T-cell (primary cell): ENCODE data around the gene KRTAP19-1. TPM values are rescaled to one million over a fixed set of nuclear protein-coding genes. Genes with fewer than 3 reads are reported as not detected.

ENCODE experiments used
- ATAC-seq, 4 experiments: fragments of 200-7000 bp in 3 of 4; fragments of 150-1000 bp in 1 of 4; cut with Tn5 transposase; replicated peaks in 1 of 4; 1 replicate in 3 of 4; 2 replicates in 1 of 4; pipeline ENCODE4 v1.10.0; 2021; ENCODE audit warnings: moderate library complexity in 3 of 4, mild to moderate bottlenecking in 2 of 4, moderate number of reproducible peaks in 1 of 4
- CTCF ChIA-PET, 2 donors: fragments of 300-600 bp; sonication (Branson Sonifier 250); formaldehyde crosslinking; loops; one replicate each; lab custom pipeline; 2022; ENCODE audit warnings: antibody characterized with exemption in 2 of 2; lab: Charles Lee
- POLR2A ChIA-PET, 2 donors: fragments of 300-600 bp; sonication (Branson Sonifier 250); formaldehyde crosslinking; loops; one replicate each; lab custom pipeline; 2022; ENCODE audit warnings: antibody characterized with exemption in 2 of 2; lab: Charles Lee
- DNase-seq, 35 experiments: peaks; one replicate each; pipeline versions ENCODE4 v3.0.0 to v3.0.0-alpha.2; 2013 to 2023
- H3K27ac ChIP-seq: one replicate; pipeline ENCODE4 v1.5.1; 2013; ENCODE audit warnings: low read length
- H3K27me3 ChIP-seq, 2 experiments: replicated peaks in 1 of 2; 1 replicate in 1 of 2; 2 replicates in 1 of 2; pipeline versions ENCODE4 v1.6.1 to v1.7.0; 2013; ENCODE audit warnings: low read length in 1 of 2, mixed read lengths in 1 of 2; ENCODE audit not compliant: control insufficient read depth in 2 of 2, insufficient read depth in 2 of 2; ENCODE audit errors: extremely low read depth in 1 of 2
- H3K36me3 ChIP-seq, 2 donors: 1 replicate in 1 of 2; 2 replicates in 1 of 2; pipeline versions ENCODE4 v1.6.1 to v1.7.0; 2013; ENCODE audit warnings: low read length in 1 of 2; ENCODE audit not compliant: control insufficient read depth in 2 of 2, insufficient read depth in 1 of 2; ENCODE audit errors: extremely low read depth in 1 of 2
- H3K4me1 ChIP-seq, 2 experiments: 1 replicate in 1 of 2; 2 replicates in 1 of 2; pipeline versions ENCODE4 v1.6.1 to v1.7.0; 2013; ENCODE audit warnings: low read length in 2 of 2, mixed read lengths in 1 of 2; ENCODE audit not compliant: insufficient read depth in 2 of 2, control insufficient read depth in 1 of 2; ENCODE audit errors: extremely low read depth in 1 of 2
- H3K4me3 ChIP-seq, 2 donors: 1 replicate in 1 of 2; 2 replicates in 1 of 2; pipeline versions ENCODE4 v1.5.1 to v1.7.0; 2013; ENCODE audit warnings: mild to moderate bottlenecking in 2 of 2, low read length in 1 of 2, moderate library complexity in 1 of 2; ENCODE audit not compliant: control insufficient read depth in 1 of 2; ENCODE audit errors: extremely low read depth in 1 of 2
- H3K9me3 ChIP-seq: 2 replicates; pipeline ENCODE4 v1.7.0; 2013
- H3K27ac Mint-ChIP-seq, 2 donors: one replicate each; pipeline ENCODE4 v1.8.0; 2020 to 2021; ENCODE audit warnings: mild to moderate bottlenecking in 2 of 2, mixed read lengths in 2 of 2
- H3K27me3 Mint-ChIP-seq, 2 donors: one replicate each; pipeline ENCODE4 v1.8.0; 2021 to 2022; ENCODE audit warnings: mixed read lengths in 2 of 2
- H3K36me3 Mint-ChIP-seq: one replicate; pipeline ENCODE4 v1.8.0; 2021; ENCODE audit warnings: mixed read lengths
- H3K4me1 Mint-ChIP-seq, 3 donors: one replicate each; pipeline ENCODE4 v1.8.0; 2020 to 2022; ENCODE audit warnings: mixed read lengths in 3 of 3, mild to moderate bottlenecking in 1 of 3
- H3K4me3 Mint-ChIP-seq, 3 donors: one replicate each; pipeline ENCODE4 v1.8.0; 2020 to 2022; ENCODE audit warnings: mild to moderate bottlenecking in 3 of 3, mixed read lengths in 3 of 3, moderate library complexity in 3 of 3
- H3K9me3 Mint-ChIP-seq, 3 donors: one replicate each; pipeline ENCODE4 v1.8.0; 2020 to 2022; ENCODE audit warnings: mixed read lengths in 3 of 3
- WGBS: methylation state at CpG from one replicate; pipeline ENCODE4 v1.1.5; 2013; ENCODE audit warnings: missing lambda C conversion rate; ENCODE audit not compliant: insufficient coverage; 5-methylcytosine and 5-hydroxymethylcytosine counted together
- total RNA-seq, 35 experiments: library from RNA in 6 of 35; stranded (reverse) in 6 of 35; fragments of 120-200 nt in 1 of 35; gene quantifications; one replicate each; pipeline versions ENCODE4 v1.2.1 to v1.2.4 and lab custom pipeline; 2013 to 2026

Gene KRTAP19-1
- total RNA-seq, 5 donors from 2014 or later (not counting 1 experiment from before 2014, with no cell fraction given), result not detected

GRCh38 chr21:30491963-30492428 lies 11.8 kb upstream of the KRTAP19-1 start, which contains the start of gene KRTAP19-3:
TSS of gene KRTAP19-3 (minus strand) at chr21:30492013. CDS start at chr21:30491957, 56 bp downstream.
- H3K4me1 Mint-ChIP-seq, result no peaks in the 10 kb centered on the region

DNA sequence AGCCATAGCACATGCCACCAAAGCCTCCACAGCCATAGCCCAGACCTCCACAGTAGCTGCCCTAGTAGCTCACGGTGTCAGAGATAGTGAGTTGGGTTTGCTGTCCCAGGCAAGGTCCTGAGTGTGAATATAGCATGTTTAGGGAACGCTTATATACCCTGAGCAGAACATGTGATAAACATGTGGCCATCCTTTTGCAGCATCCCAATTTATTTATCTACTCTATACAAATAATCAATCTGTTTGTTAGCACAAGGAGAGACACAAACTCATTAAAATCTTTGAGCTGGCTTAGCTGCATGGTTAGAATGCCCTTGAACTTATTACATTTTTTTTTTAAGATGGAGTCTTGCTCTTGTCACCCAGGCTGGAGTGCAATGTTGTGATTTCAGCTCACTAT lies 7.2 kb upstream of the KRTAP19-1 start, which contains the start of gene KRTAP19-2:
KRTAP19-2 (minus strand) TSS at position 101 of the 400 bp plus-strand sequence; CDS start at position 13, 88 bp downstream.
- Histone ChIP-seq H3K36me3 (no peaks in the 10 kb centered on the region), H3K9me3 (no peaks in the 10 kb centered on the region), H3K27me3 (no peaks in the 10 kb centered on the region), H3K27ac (no peak within 1 kb of the TSS), H3K4me1 (no peaks in the 10 kb centered on the region), H3K4me3 (no peak within 1 kb of the TSS)
- DNase-seq, result no peak
- Mint-ChIP-seq H3K4me3 (no peak within 1 kb of the TSS), H3K27ac (no peak within 1 kb of the TSS), H3K36me3 (no peaks in the 10 kb centered on the region), H3K27me3 (no peaks in the 10 kb centered on the region), H3K9me3 (peaks cover 11 to 17% (median 15%) of the 10 kb centered on the region in 3 donors), H3K4me1 (no peaks in the 10 kb centered on the region)
- no peak for ATAC-seq
- WGBS, result no CpG with 5 or more reads among the region's 2 CpGs
- ChIA-PET CTCF (no interaction called here), POLR2A (interaction anchor here in 1 of 2 donors (0.6 kb wide), 1 partner anchor 44 kb away, joined by 3 read pairs; no protein-coding TSS in a partner anchor)

More at GRCh38 chr21:30491963-30492428, 11.8 kb upstream of the KRTAP19-1 start, which contains the start of gene KRTAP19-3:
- Histone ChIP-seq H3K4me3 (no peak within 1 kb of the TSS), H3K36me3 (no peaks in the 10 kb centered on the region), H3K9me3 (no peaks in the 10 kb centered on the region), H3K4me1 (no peaks in the 10 kb centered on the region), H3K27ac (no peak within 1 kb of the TSS), H3K27me3 (no peaks in the 10 kb centered on the region)
- ChIA-PET POLR2A (no interaction called here), CTCF (no interaction called here)
- Mint-ChIP-seq H3K9me3 (peaks cover under 1 to 6% (median 2%) of the 10 kb centered on the region in 3 donors), H3K27me3 (no peaks in the 10 kb centered on the region), H3K4me3 (no peak within 1 kb of the TSS), H3K36me3 (no peaks in the 10 kb centered on the region), H3K27ac (no peak within 1 kb of the TSS)
- WGBS, result no CpG with 5 or more reads among the region's 2 CpGs
- ATAC-seq (no peak), DNase-seq (no peak)

GRCh38 chr21:30486180-30486579 lies 6.0 kb upstream of the KRTAP19-1 start:
- H3K4me1 Mint-ChIP-seq, result no peaks in the 10 kb centered on the region
- no peaks in the 10 kb centered on the region for H3K36me3 Mint-ChIP-seq
- CTCF ChIA-PET, result no interaction called here

DNA sequence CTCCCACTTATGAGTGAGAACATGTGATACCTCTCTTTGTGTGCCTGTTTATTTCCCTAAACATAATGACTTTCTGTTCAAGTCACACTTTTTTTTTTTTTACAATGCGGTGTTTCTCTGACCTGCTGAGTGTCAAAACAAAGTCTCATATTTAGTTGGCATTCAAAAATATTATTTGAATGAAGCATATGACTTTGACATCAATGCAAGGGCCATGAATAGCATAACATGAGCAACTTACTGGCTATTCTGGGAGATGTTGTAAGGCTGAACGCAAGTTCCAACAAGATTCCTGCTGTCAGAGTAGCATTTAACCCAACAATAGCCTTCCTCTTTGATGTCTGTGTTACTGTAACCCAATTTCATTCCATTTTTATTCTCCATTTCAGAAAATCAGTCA lies 2.0 kb upstream of the KRTAP19-1 start:
- H3K9me3 Mint-ChIP-seq, result peaks cover 11 to 15% (median 12%) of the 10 kb centered on the region in 3 donors
- no peaks in the 10 kb centered on the region for H3K9me3 ChIP-seq
- no peaks in the 10 kb centered on the region for H3K36me3 Mint-ChIP-seq
- DNase-seq, result no peak
- ChIA-PET POLR2A (no interaction called here), CTCF (no interaction called here)
- H3K27me3 ChIP-seq, result no peaks in the 10 kb centered on the region
- H3K27ac Mint-ChIP-seq, result no peak overlapping the region
- H3K27me3 Mint-ChIP-seq, result peaks cover 0 to 3% of the 10 kb centered on the region in 2 donors
- H3K4me3 ChIP-seq, result no peak overlapping the region
- H3K36me3 ChIP-seq, result no peaks in the 10 kb centered on the region
- H3K27ac ChIP-seq, result no peak overlapping the region
- H3K4me1 Mint-ChIP-seq, result no peaks in the 10 kb centered on the region
- ATAC-seq, result no peak
- no CpG with 5 or more reads among the region's 2 CpGs for WGBS
- no peaks in the 10 kb centered on the region for H3K4me1 ChIP-seq
- H3K4me3 Mint-ChIP-seq, result no peak overlapping the region

More at GRCh38 chr21:30486180-30486579, 6.0 kb upstream of the KRTAP19-1 start:
- ATAC-seq (no peak), DNase-seq (no peak)
- no peaks in the 10 kb centered on the region for H3K27me3 Mint-ChIP-seq
- H3K36me3 ChIP-seq, result no peaks in the 10 kb centered on the region
- POLR2A ChIA-PET, result no interaction called here
- WGBS, result 52% methylated on average over 2 of the region's 2 CpGs
- no peak overlapping the region for H3K27ac Mint-ChIP-seq
- H3K9me3 ChIP-seq, result no peaks in the 10 kb centered on the region
- no peaks in the 10 kb centered on the region for H3K27me3 ChIP-seq
- peaks cover 11 to 17% (median 15%) of the 10 kb centered on the region in 3 donors for H3K9me3 Mint-ChIP-seq
- no peak overlapping the region for H3K4me3 ChIP-seq
- no peak overlapping the region for H3K4me3 Mint-ChIP-seq
- H3K27ac ChIP-seq, result no peak overlapping the region
- no peaks in the 10 kb centered on the region for H3K4me1 ChIP-seq

DNA sequence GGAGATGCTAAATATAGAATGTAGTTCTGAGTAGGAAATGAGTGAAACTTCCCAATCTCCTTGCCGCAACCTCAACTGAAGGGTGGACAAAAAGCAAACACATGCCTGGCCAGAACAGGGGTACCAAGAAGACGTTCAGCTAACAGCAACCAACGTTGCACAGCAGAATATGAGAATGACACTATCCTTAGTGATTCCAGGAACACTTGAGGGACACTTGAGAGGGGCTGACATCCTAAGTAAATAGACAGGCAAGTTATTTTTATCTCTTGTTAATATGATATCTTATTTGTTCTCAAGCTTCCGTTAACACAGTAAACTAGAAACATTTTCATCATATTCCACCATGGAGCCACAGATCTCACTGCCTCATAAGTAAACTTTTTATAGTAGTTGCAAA lies 908 bp downstream of the KRTAP19-1 start:
- DNase-seq (no peak), ATAC-seq (no peak)
- no peaks in the 10 kb centered on the region for H3K9me3 Mint-ChIP-seq
- H3K4me3 Mint-ChIP-seq, result no peak overlapping the region
- no peaks in the 10 kb centered on the region for H3K36me3 Mint-ChIP-seq
- H3K4me1 ChIP-seq, result no peaks in the 10 kb centered on the region
- CTCF ChIA-PET, result no interaction called here
- H3K4me3 ChIP-seq, result no peak overlapping the region
- H3K27me3 ChIP-seq, result no peaks in the 10 kb centered on the region
- H3K9me3 ChIP-seq, result no peaks in the 10 kb centered on the region
- no peak overlapping the region for H3K27ac Mint-ChIP-seq
- POLR2A ChIA-PET, result no interaction called here
- H3K36me3 ChIP-seq, result no peaks in the 10 kb centered on the region
- no peak overlapping the region for H3K27ac ChIP-seq
- H3K4me1 Mint-ChIP-seq, result no peaks in the 10 kb centered on the region
- H3K27me3 Mint-ChIP-seq, result peaks cover 0 to 3% of the 10 kb centered on the region in 2 donors
- 23% methylated on average over 2 of the region's 4 CpGs for WGBS

DNA sequence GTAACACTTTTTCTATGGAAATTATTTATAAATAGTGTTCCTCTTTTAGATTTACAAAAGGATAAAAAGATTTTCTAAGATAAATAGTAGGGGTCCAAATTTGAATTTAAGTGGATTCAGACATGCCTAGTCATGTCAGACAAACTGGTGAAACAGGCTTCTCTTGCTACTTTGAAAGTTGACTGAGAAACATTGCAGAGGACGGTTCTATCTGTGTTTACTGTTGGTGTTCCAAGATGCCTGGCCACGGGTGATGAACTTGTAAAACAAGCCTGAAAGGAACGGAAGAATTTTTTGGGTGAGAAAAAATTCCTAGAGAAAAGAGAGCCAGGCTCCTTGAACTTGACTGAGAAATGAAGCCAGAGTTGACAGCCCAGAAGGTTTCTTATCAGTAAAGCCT lies 2.2 kb downstream of the KRTAP19-1 start:
- H3K27ac ChIP-seq, result no peak overlapping the region
- CTCF ChIA-PET, result no interaction called here

More for the DNA sequence above, 2.2 kb downstream of the KRTAP19-1 start:
- H3K27ac Mint-ChIP-seq, result no peak overlapping the region
- H3K9me3 Mint-ChIP-seq, result no peaks in the 10 kb centered on the region
- H3K4me1 Mint-ChIP-seq, result no peaks in the 10 kb centered on the region
- DNase-seq (no peak), ATAC-seq (no peak)
- H3K9me3 ChIP-seq, result no peaks in the 10 kb centered on the region
- POLR2A ChIA-PET, result no interaction called here
- H3K4me3 Mint-ChIP-seq, result no peak overlapping the region
- peaks cover 0 to 3% of the 10 kb centered on the region in 2 donors for H3K27me3 Mint-ChIP-seq
- H3K4me1 ChIP-seq, result no peaks in the 10 kb centered on the region
- no peaks in the 10 kb centered on the region for H3K36me3 Mint-ChIP-seq
- H3K4me3 ChIP-seq, result no peak overlapping the region
- H3K27me3 ChIP-seq, result no peaks in the 10 kb centered on the region
- H3K36me3 ChIP-seq, result no peaks in the 10 kb centered on the region
- 63% methylated on average over 3 of the region's 3 CpGs for WGBS
